Keratinocyte (primary cell): Measurements from ENCODE around the gene OSBPL8. TPM values are rescaled to one million over a fixed set of nuclear protein-coding genes. Genes with fewer than 3 reads are reported as not detected.

Experiments used
- DNase-seq: peaks from one replicate; pipeline ENCODE4 v3.0.0-alpha.2; 2011; ENCODE audit warnings: low read depth, missing footprints, low spot score
- FAIRE-seq: peaks from 2 replicates; lab custom pipeline; 2011; peaks lifted over from hg19 to GRCh38; lab: Jason Lieb, UNC
- H2AFZ ChIP-seq: 2 replicates; pipeline ENCODE4 v1.6.0; 2012; ENCODE audit warnings: low read length, control low read depth, inconsistent platforms; ENCODE audit not compliant: control insufficient read depth
- H3K27ac ChIP-seq: 2 replicates; pipeline ENCODE4 v1.5.1; 2011; ENCODE audit warnings: low read length; ENCODE audit not compliant: control insufficient read depth, insufficient read depth
- H3K27me3 ChIP-seq: 3 replicates; pipeline ENCODE4 v1.6.0; 2011; ENCODE audit warnings: low read length; ENCODE audit not compliant: control insufficient read depth, insufficient read depth; ENCODE audit errors: extremely low read depth
- H3K36me3 ChIP-seq, 2 experiments: 2 replicates in 1 of 2; 3 replicates in 1 of 2; pipeline ENCODE4 v1.5.1; 2011; ENCODE audit warnings: low read length in 2 of 2, mild to moderate bottlenecking in 1 of 2; ENCODE audit not compliant: control insufficient read depth in 2 of 2, insufficient read depth in 2 of 2; ENCODE audit errors: extremely low read depth in 1 of 2
- H3K4me1 ChIP-seq: 3 replicates; pipeline ENCODE4 v1.5.1; 2011; ENCODE audit warnings: low read length; ENCODE audit not compliant: control insufficient read depth, insufficient read depth; ENCODE audit errors: extremely low read depth
- H3K4me2 ChIP-seq: 3 replicates; pipeline ENCODE4 v1.6.0; 2011; ENCODE audit warnings: low read depth, low read length; ENCODE audit not compliant: control insufficient read depth, insufficient read depth; ENCODE audit errors: extremely low read depth
- H3K4me3 ChIP-seq, 3 experiments: fragments of 200-600 bp in 1 of 3; sonication (generic) in 1 of 3; 2 replicates in 2 of 3; 3 replicates in 1 of 3; pipeline ENCODE4 v1.5.1; 2011 to 2016; ENCODE audit warnings: low read length in 3 of 3, mild to moderate bottlenecking in 3 of 3, control low read depth in 2 of 3, inconsistent platforms in 1 of 3, low read depth in 1 of 3, mixed read lengths in 1 of 3, mixed run types in 1 of 3, moderate library complexity in 1 of 3; ENCODE audit not compliant: control insufficient read depth in 2 of 3, insufficient read depth in 2 of 3; ENCODE audit errors: extremely low read depth in 1 of 3
- H3K79me2 ChIP-seq: 2 replicates; pipeline ENCODE4 v1.6.0; 2012; ENCODE audit warnings: low read length; ENCODE audit not compliant: control insufficient read depth, insufficient read depth
- H3K9ac ChIP-seq: 3 replicates; pipeline ENCODE4 v1.6.0; 2011; ENCODE audit warnings: low read length; ENCODE audit not compliant: control insufficient read depth, insufficient read depth; ENCODE audit errors: extremely low read depth
- H3K9me1 ChIP-seq: 3 replicates; pipeline ENCODE4 v1.6.0; 2011; ENCODE audit warnings: low read length; ENCODE audit not compliant: control insufficient read depth, insufficient read depth; ENCODE audit errors: extremely low read depth
- H3K9me3 ChIP-seq: 2 replicates; pipeline ENCODE4 v1.5.1; 2012; ENCODE audit warnings: low read depth, low read length; ENCODE audit not compliant: control insufficient read depth
- H4K20me1 ChIP-seq: 3 replicates; pipeline ENCODE4 v1.6.0; 2011; ENCODE audit warnings: low read length; ENCODE audit not compliant: control insufficient read depth, insufficient read depth; ENCODE audit errors: extremely low read depth
- EZH2 ChIP-seq: IDR thresholded peaks from one replicate; pipeline ENCODE4 v1.6.1; 2012; ENCODE audit warnings: inconsistent platforms, mild to moderate bottlenecking, low read length, moderate library complexity
- dilution Hi-C: fragments of 300-500 bp; cut with MboI; formaldehyde crosslinking; loops from one replicate; pipeline ENCODE4 v1.7.0; 2020; ENCODE audit warnings: low sequenced_read_pairs; ENCODE audit not compliant: extremely low pct_ligation_motif_present
- polyA plus RNA-seq, 5 experiments: library from polyadenylated mRNA; depleted of rRNA in 3 of 5; stranded (reverse) in 3 of 5; stranded (forward) in 1 of 5; unstranded in 1 of 5; fragments of >200 nt; gene quantifications; 1 replicate in 1 of 5; 2 replicates in 3 of 5; 3 replicates in 1 of 5; pipeline versions ENCODE4 v1.2.1 to v1.2.3, GENCODE V29; 2011 to 2012; ENCODE audit warnings: missing spikeins in 2 of 5, low read depth in 1 of 5, low replicate concordance in 1 of 5
- TF ChIP-seq, protein P1 (sequence below), 3 experiments: IDR thresholded peaks in 1 of 3; conservative IDR thresholded peaks in 1 of 3; optimal IDR thresholded peaks in 1 of 3; 2 replicates in 2 of 3; 3 replicates in 1 of 3; pipeline versions ENCODE3 to v1.5.1; 2011; ENCODE audit warnings: low read length in 3 of 3, mild to moderate bottlenecking in 3 of 3, moderate library complexity in 2 of 3, control low read depth in 1 of 3, inconsistent platforms in 1 of 3; ENCODE audit not compliant: insufficient read depth in 2 of 3; ENCODE audit errors: extremely low read depth in 1 of 3

OSBPL8 gene
- polyA plus RNA-seq, 1 donor (not counting 4 experiments of a cell fraction or from before 2014, with no cell fraction given), result 33.7 TPM

DNA sequence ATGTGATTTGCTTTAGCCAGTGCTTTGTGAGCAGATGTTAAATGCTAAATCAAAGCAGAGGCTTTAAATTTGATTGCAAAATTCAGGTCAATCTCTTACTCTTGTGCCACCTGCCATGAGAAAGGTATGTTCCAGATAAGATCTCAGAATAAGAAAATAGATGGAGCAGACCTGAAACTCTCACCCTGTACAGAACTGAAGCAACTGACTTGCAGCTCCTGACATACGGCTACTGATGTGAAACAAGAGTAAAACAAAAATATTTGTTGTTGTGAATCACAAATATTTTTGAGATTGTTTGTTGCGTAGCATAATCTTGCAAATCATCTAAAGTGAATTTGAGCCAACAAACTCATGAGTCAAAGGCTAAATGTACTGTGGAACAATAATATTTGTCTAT is 3.5 kb upstream of the OSBPL8 start:
- dilution Hi-C loops, result no loop called here
- TF ChIP-seq EZH2, result no peak
- TF ChIP-seq, protein P1, sequence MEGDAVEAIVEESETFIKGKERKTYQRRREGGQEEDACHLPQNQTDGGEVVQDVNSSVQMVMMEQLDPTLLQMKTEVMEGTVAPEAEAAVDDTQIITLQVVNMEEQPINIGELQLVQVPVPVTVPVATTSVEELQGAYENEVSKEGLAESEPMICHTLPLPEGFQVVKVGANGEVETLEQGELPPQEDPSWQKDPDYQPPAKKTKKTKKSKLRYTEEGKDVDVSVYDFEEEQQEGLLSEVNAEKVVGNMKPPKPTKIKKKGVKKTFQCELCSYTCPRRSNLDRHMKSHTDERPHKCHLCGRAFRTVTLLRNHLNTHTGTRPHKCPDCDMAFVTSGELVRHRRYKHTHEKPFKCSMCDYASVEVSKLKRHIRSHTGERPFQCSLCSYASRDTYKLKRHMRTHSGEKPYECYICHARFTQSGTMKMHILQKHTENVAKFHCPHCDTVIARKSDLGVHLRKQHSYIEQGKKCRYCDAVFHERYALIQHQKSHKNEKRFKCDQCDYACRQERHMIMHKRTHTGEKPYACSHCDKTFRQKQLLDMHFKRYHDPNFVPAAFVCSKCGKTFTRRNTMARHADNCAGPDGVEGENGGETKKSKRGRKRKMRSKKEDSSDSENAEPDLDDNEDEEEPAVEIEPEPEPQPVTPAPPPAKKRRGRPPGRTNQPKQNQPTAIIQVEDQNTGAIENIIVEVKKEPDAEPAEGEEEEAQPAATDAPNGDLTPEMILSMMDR (optimal IDR thresholded peaks at IDR 0.05 in 1 of 3, IDR thresholded peaks at IDR 0.05 in 1 of 3, conservative IDR thresholded peaks at IDR 0.05 in 1 of 3; ENCODE audit: extremely low read depth in 1 of 3, insufficient read depth in 2 of 3, low read length in 3 of 3), result no peak
- no peaks in the 10 kb centered on the region for H3K36me3 ChIP-seq

DNA sequence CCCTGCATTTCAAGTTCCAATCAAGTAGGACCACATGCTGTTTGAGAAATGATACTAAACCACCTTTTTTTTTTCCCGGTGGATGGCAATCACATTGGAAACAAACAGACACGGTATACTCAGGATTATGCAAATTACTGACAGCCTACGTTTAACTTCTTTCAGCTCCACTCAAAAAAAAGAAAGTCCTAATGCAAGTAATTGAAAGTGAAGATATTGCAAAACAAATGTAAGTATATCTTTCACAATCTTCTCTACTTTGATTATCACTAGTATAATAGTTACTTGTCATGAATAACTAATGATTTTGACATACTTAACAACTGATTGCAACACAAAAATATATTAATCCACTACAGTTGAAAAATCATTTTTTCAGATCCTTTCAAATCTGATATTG is 2.6 kb upstream of the OSBPL8 start:
- H3K4me2 ChIP-seq, result no peak overlapping the region
- no peaks in the 10 kb centered on the region for H3K36me3 ChIP-seq
- no peak overlapping the region for H3K9ac ChIP-seq
- TF ChIP-seq, protein P1 (optimal IDR thresholded peaks at IDR 0.05 in 1 of 3, IDR thresholded peaks at IDR 0.05 in 1 of 3, conservative IDR thresholded peaks at IDR 0.05 in 1 of 3; ENCODE audit: extremely low read depth in 1 of 3, insufficient read depth in 2 of 3, low read length in 3 of 3), result no peak
- no peak for TF ChIP-seq EZH2
- dilution Hi-C loops, result no loop called here
- H3K9me3 ChIP-seq, result no peaks in the 10 kb centered on the region
- peaks cover 12% of the 10 kb centered on the region for H3K4me1 ChIP-seq
- no peak overlapping the region for H3K4me3 ChIP-seq
- H3K9me1 ChIP-seq, result no peaks in the 10 kb centered on the region
- H3K27ac ChIP-seq, result no peak overlapping the region
- peaks cover 22% of the 10 kb centered on the region for H3K79me2 ChIP-seq
- H3K27me3 ChIP-seq, result no peaks in the 10 kb centered on the region
- FAIRE-seq, result no peak
- no peak for DNase-seq
- no peaks in the 10 kb centered on the region for H4K20me1 ChIP-seq
- peak overlapping the region; percentile 8 for H2AFZ ChIP-seq

More for the DNA sequence above, 3.5 kb upstream of the OSBPL8 start:
- FAIRE-seq (no peak), DNase-seq (no peak)
- H3K4me2 ChIP-seq, result no peak overlapping the region
- H3K27ac ChIP-seq, result no peak overlapping the region
- H3K9me3 ChIP-seq, result no peaks in the 10 kb centered on the region
- no peak overlapping the region for H2AFZ ChIP-seq
- H3K9me1 ChIP-seq, result no peaks in the 10 kb centered on the region
- H3K9ac ChIP-seq, result no peak overlapping the region
- H3K4me1 ChIP-seq, result peaks cover 7% of the 10 kb centered on the region
- no peaks in the 10 kb centered on the region for H3K27me3 ChIP-seq
- H3K4me3 ChIP-seq, result no peak overlapping the region
- no peaks in the 10 kb centered on the region for H4K20me1 ChIP-seq
- H3K79me2 ChIP-seq, result peaks cover 13% of the 10 kb centered on the region
